IPS DF 6.9 (cell line): ENCODE measurements around the gene CHCHD6.

Source experiments
- DNase-seq: peaks from one replicate; pipeline ENCODE4 v3.0.0-alpha.2; 2013; ENCODE audit warnings: low read depth, low spot score
- H3K27ac ChIP-seq: one replicate; pipeline ENCODE4 v1.5.1; 2013; ENCODE audit warnings: low read length, control low read depth
- H3K27me3 ChIP-seq: 2 replicates; pipeline ENCODE4 v1.6.1; 2013; ENCODE audit warnings: mild to moderate bottlenecking, low read length; ENCODE audit not compliant: control insufficient read depth, insufficient read depth
- H3K36me3 ChIP-seq: 2 replicates; pipeline ENCODE4 v1.6.1; 2013; ENCODE audit warnings: low read length; ENCODE audit not compliant: control insufficient read depth, insufficient read depth
- H3K4me1 ChIP-seq: 2 replicates; pipeline ENCODE4 v1.6.1; 2013; ENCODE audit warnings: low read length; ENCODE audit not compliant: control insufficient read depth, insufficient read depth
- H3K4me3 ChIP-seq: 2 replicates; pipeline ENCODE4 v1.5.1; 2013; ENCODE audit warnings: mild to moderate bottlenecking, low read length
- H3K9me3 ChIP-seq: 2 replicates; pipeline ENCODE4 v1.6.1; 2013; ENCODE audit warnings: low read length, inconsistent platforms; ENCODE audit not compliant: control insufficient read depth, insufficient read depth
- WGBS: extraction: QIAGEN DNeasy Blood & Tissue Kit; methylation state at CpG from one replicate; pipeline ENCODE4 v1.1.7; 2013; ENCODE audit warnings: mixed read lengths, missing lambda C conversion rate; ENCODE audit not compliant: insufficient read length, insufficient coverage; 5-methylcytosine and 5-hydroxymethylcytosine counted together

CHCHD6 gene

GRCh38 chr3:126684218-126684751, 19.8 kb upstream of the CHCHD6 start:
- H3K4me1 ChIP-seq = peaks cover 7% of the 10 kb centered on the region

GRCh38 chr3:126685021-126685420, 19.0 kb upstream of the CHCHD6 start:
- H3K27me3 ChIP-seq = no peaks in the 10 kb centered on the region
- no peak for DNase-seq
- no peaks in the 10 kb centered on the region for H3K9me3 ChIP-seq
- no peaks in the 10 kb centered on the region for H3K36me3 ChIP-seq
- H3K4me3 ChIP-seq = no peak overlapping the region
- H3K4me1 ChIP-seq = peaks cover 4% of the 10 kb centered on the region; the same call in 1 of the 2 replicates
- H3K27ac ChIP-seq = no peak overlapping the region
- no CpG with 5 or more reads among the region's 3 CpGs for WGBS

More at GRCh38 chr3:126684218-126684751, 19.8 kb upstream of the CHCHD6 start:
- no peak overlapping the region for H3K27ac ChIP-seq
- no peaks in the 10 kb centered on the region for H3K9me3 ChIP-seq
- no peak for DNase-seq
- no peaks in the 10 kb centered on the region for H3K36me3 ChIP-seq
- no peak overlapping the region for H3K4me3 ChIP-seq
- H3K27me3 ChIP-seq = peaks cover 2% of the 10 kb centered on the region; the same call in 1 of the 2 replicates
- no CpG with 5 or more reads among the region's 7 CpGs for WGBS

- no CpG with 5 or more reads among the region's 2 CpGs for WGBS
- DNase-seq = no peak
Observed at GRCh38 chr3:126685493-126685892, 18.5 kb upstream of the CHCHD6 start.

GRCh38 chr3:126691765-126692164, 12.3 kb upstream of the CHCHD6 start:
- no peak for DNase-seq
- no peak overlapping the region for H3K27ac ChIP-seq
- no peak overlapping the region for H3K4me3 ChIP-seq
- H3K36me3 ChIP-seq = no peaks in the 10 kb centered on the region
- H3K4me1 ChIP-seq = no peaks in the 10 kb centered on the region
- WGBS = no CpG with 5 or more reads among the region's 4 CpGs
- no peaks in the 10 kb centered on the region; the same call in 1 of the 2 replicates for H3K9me3 ChIP-seq
- H3K27me3 ChIP-seq = no peaks in the 10 kb centered on the region

More at GRCh38 chr3:126685493-126685892, 18.5 kb upstream of the CHCHD6 start:
- Histone ChIP-seq H3K36me3 (no peaks in the 10 kb centered on the region), H3K4me3 (no peak overlapping the region), H3K27ac (no peak overlapping the region), H3K27me3 (no peaks in the 10 kb centered on the region), H3K9me3 (no peaks in the 10 kb centered on the region), H3K4me1 (peaks cover 4% of the 10 kb centered on the region; the same call in 1 of the 2 replicates)

- Histone ChIP-seq H3K9me3 (no peaks in the 10 kb centered on the region; the same call in 1 of the 2 replicates), H3K36me3 (no peaks in the 10 kb centered on the region), H3K27me3 (no peaks in the 10 kb centered on the region), H3K27ac (no peak overlapping the region), H3K4me1 (no peaks in the 10 kb centered on the region), H3K4me3 (no peak overlapping the region)
- no peak for DNase-seq
- WGBS = no CpG with 5 or more reads among the region's 5 CpGs
Observed at GRCh38 chr3:126692858-126693257, 11.2 kb upstream of the CHCHD6 start.

GRCh38 chr3:126693921-126694320, 10.1 kb upstream of the CHCHD6 start:
- no CpG with 5 or more reads among the region's 3 CpGs for WGBS
- H3K27ac ChIP-seq = no peak overlapping the region
- H3K36me3 ChIP-seq = no peaks in the 10 kb centered on the region
- H3K4me3 ChIP-seq = no peak overlapping the region
- no peaks in the 10 kb centered on the region; the same call in 1 of the 2 replicates for H3K9me3 ChIP-seq
- no peak for DNase-seq
- H3K4me1 ChIP-seq = no peaks in the 10 kb centered on the region
- no peaks in the 10 kb centered on the region for H3K27me3 ChIP-seq

- Histone ChIP-seq H3K27ac (no peak overlapping the region), H3K27me3 (no peaks in the 10 kb centered on the region), H3K4me3 (no peak overlapping the region), H3K4me1 (no peaks in the 10 kb centered on the region), H3K9me3 (no peaks in the 10 kb centered on the region; the same call in 1 of the 2 replicates), H3K36me3 (no peaks in the 10 kb centered on the region)
- WGBS = no CpG with 5 or more reads among the region's 5 CpGs
- DNase-seq = no peak
Observed at GRCh38 chr3:126696701-126697267, 7.3 kb upstream of the CHCHD6 start.

- Histone ChIP-seq H3K4me3 (no peak overlapping the region), H3K36me3 (no peaks in the 10 kb centered on the region), H3K9me3 (no peaks in the 10 kb centered on the region), H3K4me1 (peaks cover 2% of the 10 kb centered on the region; the same call in 1 of the 2 replicates), H3K27ac (no peak overlapping the region), H3K27me3 (no peaks in the 10 kb centered on the region)
- no peak for DNase-seq
- no CpG with 5 or more reads among the region's 7 CpGs for WGBS
Observed at GRCh38 chr3:126699011-126699410, 5.0 kb upstream of the CHCHD6 start.

- no CpG with 5 or more reads among the region's 44 CpGs for WGBS
Observed at GRCh38 chr3:126704494-126705214, 614 bp downstream of the CHCHD6 start.

GRCh38 chr3:126706631-126707030, 2.6 kb downstream of the CHCHD6 start:
- no peak overlapping the region for H3K27ac ChIP-seq
- H3K4me1 ChIP-seq = peaks cover 2% of the 10 kb centered on the region; the same call in 1 of the 2 replicates
- H3K9me3 ChIP-seq = no peaks in the 10 kb centered on the region
- no peak for DNase-seq
- no peak overlapping the region for H3K4me3 ChIP-seq
- no CpG with 5 or more reads among the region's 3 CpGs for WGBS
- H3K36me3 ChIP-seq = no peaks in the 10 kb centered on the region
- no peaks in the 10 kb centered on the region for H3K27me3 ChIP-seq

More at GRCh38 chr3:126704494-126705214, 614 bp downstream of the CHCHD6 start:
- H3K27ac ChIP-seq = no peak overlapping the region
- H3K27me3 ChIP-seq = no peaks in the 10 kb centered on the region
- H3K4me1 ChIP-seq = peaks cover 2% of the 10 kb centered on the region; the same call in 1 of the 2 replicates
- no peaks in the 10 kb centered on the region for H3K9me3 ChIP-seq
- H3K36me3 ChIP-seq = no peaks in the 10 kb centered on the region
- H3K4me3 ChIP-seq = peak overlapping the region; percentile 79
- DNase-seq = no peak
